SK-N-SH treated with all-trans-retinoic acid at 6 μM for 48 hours (cell line): ENCODE measurements around the gene PP2D1.
"Not testable (repeated sequence)": the region's sequence is repeated elsewhere in the genome, so short reads cannot be mapped to it uniquely, and the experiment has no call there.

Source experiments
- ATAC-seq: fragments of 200-7000 bp; cut with Tn5 transposase; 3 replicates; pipeline ENCODE4 v1.9.1; 2020; ENCODE audit warnings: mild to moderate bottlenecking, moderate library complexity
- ARNTL ChIP-seq: fragments of 450-650 bp; formaldehyde crosslinking; IDR thresholded peaks from 2 replicates; pipeline ENCODE4 v1.5.0; 2020; ENCODE audit warnings: low read depth, mild to moderate bottlenecking, moderate library complexity, borderline replicate concordance
- BACH2 ChIP-seq: fragments of 250-450 bp; sonication (Bioruptor Pico); IDR thresholded peaks from 2 replicates; pipeline ENCODE4 v1.9.0; 2021; ENCODE audit warnings: mild to moderate bottlenecking, borderline replicate concordance
- CSDC2 ChIP-seq: fragments of 250-450 bp; sonication (Bioruptor Pico); IDR thresholded peaks from 2 replicates; pipeline ENCODE4 v1.5.0; 2020; ENCODE audit warnings: mild to moderate bottlenecking, moderate library complexity
- CSRNP3 ChIP-seq: fragments of 250-450 bp; sonication (Bioruptor Pico); IDR thresholded peaks from 2 replicates; pipeline ENCODE4 v1.5.1; 2021; ENCODE audit warnings: mild to moderate bottlenecking, moderate library complexity
- ESRRG ChIP-seq: fragments of 250-450 bp; sonication (Bioruptor Pico); IDR thresholded peaks from 2 replicates; pipeline ENCODE4 v1.6.1; 2021; ENCODE audit warnings: mild to moderate bottlenecking
- GLIS3 ChIP-seq: fragments of 250-450 bp; sonication (Bioruptor Pico); IDR thresholded peaks from 2 replicates; pipeline ENCODE4 v1.5.0; 2020; ENCODE audit warnings: mild to moderate bottlenecking, moderate library complexity
- ISL1 ChIP-seq: fragments of 250-450 bp; sonication (Bioruptor Pico); IDR thresholded peaks from 2 replicates; pipeline ENCODE4 v2.1.2; 2022; ENCODE audit warnings: mild to moderate bottlenecking, moderate library complexity
- OSR1 ChIP-seq: fragments of 250-450 bp; sonication (Bioruptor Pico); IDR thresholded peaks from 2 replicates; pipeline ENCODE4 v1.8.0; 2022; ENCODE audit warnings: moderate library complexity, mild to moderate bottlenecking, inconsistent platforms
- PATZ1 ChIP-seq: fragments of 250-450 bp; sonication (Bioruptor Pico); IDR thresholded peaks from 2 replicates; pipeline ENCODE4 v1.8.0; 2020; ENCODE audit warnings: mild to moderate bottlenecking, moderate library complexity, borderline replicate concordance
- POU6F1 ChIP-seq: fragments of 250-450 bp; sonication (Bioruptor Pico); IDR thresholded peaks from 2 replicates; pipeline ENCODE4 v1.8.0; 2021; ENCODE audit warnings: low read depth, mild to moderate bottlenecking, moderate library complexity, borderline replicate concordance
- PPARA ChIP-seq: fragments of 250-450 bp; sonication (Bioruptor Pico); IDR thresholded peaks from 2 replicates; pipeline ENCODE4 v1.5.0; 2020; ENCODE audit warnings: mild to moderate bottlenecking, borderline replicate concordance
- RARB ChIP-seq: fragments of 250-450 bp; sonication (Bioruptor Pico); IDR thresholded peaks from 2 replicates; pipeline ENCODE4 v1.8.0; 2021; ENCODE audit warnings: mild to moderate bottlenecking, moderate library complexity
- SNAI2 ChIP-seq: fragments of 250-450 bp; sonication (Bioruptor Pico); IDR thresholded peaks from 2 replicates; pipeline ENCODE4 v1.5.0; 2020; ENCODE audit warnings: mild to moderate bottlenecking, moderate library complexity
- TCF4 ChIP-seq: fragments of 250-450 bp; sonication (Bioruptor Pico); IDR thresholded peaks from 2 replicates; pipeline ENCODE4 v1.8.0; 2021; ENCODE audit warnings: mild to moderate bottlenecking, moderate library complexity, borderline replicate concordance
- TOX ChIP-seq: fragments of 250-450 bp; sonication (Bioruptor Pico); IDR thresholded peaks from 2 replicates; pipeline ENCODE4 v1.8.0; 2021; ENCODE audit warnings: mild to moderate bottlenecking, moderate library complexity, borderline replicate concordance
- ZC3H10 ChIP-seq: fragments of 250-450 bp; sonication (Bioruptor Pico); IDR thresholded peaks from 2 replicates; pipeline ENCODE4 v1.5.1; 2021; ENCODE audit warnings: mild to moderate bottlenecking, moderate library complexity
- ZFP3 ChIP-seq: fragments of 250-450 bp; sonication (Bioruptor Pico); IDR thresholded peaks from 2 replicates; pipeline ENCODE4 v1.5.0; 2020; ENCODE audit warnings: mild to moderate bottlenecking, moderate library complexity
- ZFP30 ChIP-seq: fragments of 450-650 bp; formaldehyde crosslinking; IDR thresholded peaks from 2 replicates; pipeline ENCODE4 v1.5.0; 2022; ENCODE audit warnings: mild to moderate bottlenecking, moderate library complexity
- ZNF565 ChIP-seq: fragments of 450-650 bp; formaldehyde crosslinking; conservative IDR thresholded peaks from 2 replicates; pipeline ENCODE4 v1.5.0; 2020; ENCODE audit warnings: low read depth, mild to moderate bottlenecking, moderate library complexity

PP2D1 gene

GRCh38 chr3:19960696-19961095 is 51.4 kb downstream of the PP2D1 start:
- no peak for ATAC-seq
- TF ChIP-seq GLIS3 (CRISPR knock-in tag) = no peak
- no peak for TF ChIP-seq PATZ1
- no peak for TF ChIP-seq CSDC2 (CRISPR knock-in tag)
- TF ChIP-seq POU6F1 (CRISPR knock-in tag) = no peak
- no peak for TF ChIP-seq OSR1 (CRISPR knock-in tag)
- TF ChIP-seq CSRNP3 (CRISPR knock-in tag) = no peak
- no peak for TF ChIP-seq PPARA (CRISPR knock-in tag)
- no peak for TF ChIP-seq TOX (CRISPR knock-in tag)
- no peak for TF ChIP-seq ARNTL
- no peak for TF ChIP-seq SNAI2
- no peak for TF ChIP-seq ZNF565 (CRISPR knock-in tag)
- no peak for TF ChIP-seq RARB (CRISPR knock-in tag)
- no peak for TF ChIP-seq ESRRG (CRISPR knock-in tag)

- TF ChIP-seq ARNTL = no peak
- TF ChIP-seq SNAI2 = no peak
- TF ChIP-seq TCF4 (CRISPR knock-in tag) = no peak
- no peak for TF ChIP-seq RARB (CRISPR knock-in tag)
- TF ChIP-seq ISL1 (CRISPR knock-in tag) = no peak
- TF ChIP-seq ESRRG (CRISPR knock-in tag) = no peak
- TF ChIP-seq CSRNP3 (CRISPR knock-in tag) = no peak
- TF ChIP-seq GLIS3 (CRISPR knock-in tag) = no peak
- TF ChIP-seq TOX (CRISPR knock-in tag) = no peak
- no peak for ATAC-seq
Observed at GRCh38 chr3:19959505-19959904, 52.6 kb downstream of the PP2D1 start.

- ATAC-seq = not testable (repeated sequence)
Observed at GRCh38 chr3:19957354-19957753, 54.7 kb downstream of the PP2D1 start.

- TF ChIP-seq BACH2 (CRISPR knock-in tag) (no peak), ARNTL (no peak), SNAI2 (no peak), CSDC2 (CRISPR knock-in tag) (no peak), OSR1 (CRISPR knock-in tag) (no peak), ISL1 (CRISPR knock-in tag) (no peak), PATZ1 (no peak), TCF4 (CRISPR knock-in tag) (no peak), PPARA (CRISPR knock-in tag) (no peak), CSRNP3 (CRISPR knock-in tag) (no peak), ZFP3 (CRISPR knock-in tag) (no peak), ZC3H10 (CRISPR knock-in tag) (no peak), ZFP30 (CRISPR knock-in tag) (no peak)
- TF ChIP-seq, all 23 proteins: peak for 0
- no peak for ATAC-seq
Observed at GRCh38 chr3:19954676-19955075, 57.4 kb downstream of the PP2D1 start.
